GM23248 (cell line): ENCODE results near the gene UROD.

Experiments used
- EZH2 ChIP-seq: fragments of 200-600 bp; sonication (generic); IDR thresholded peaks from 2 replicates; pipeline ENCODE4 v1.6.1; 2018; ENCODE audit warnings: antibody characterized with exemption, mild to moderate bottlenecking; ENCODE audit not compliant: insufficient read depth, poor library complexity, severe bottlenecking
- EZH2phosphoT487 ChIP-seq: fragments of 200-600 bp; sonication (generic); IDR thresholded peaks from 2 replicates; pipeline ENCODE4 v1.6.1; 2018; ENCODE audit warnings: antibody characterized with exemption, moderate library complexity, mild to moderate bottlenecking, low read depth; ENCODE audit not compliant: insufficient read depth

GRCh38 chr1:45009296-45009865, 2.7 kb upstream of the UROD start:
- TF ChIP-seq EZH2 (no peak), EZH2phosphoT487 (no peak)
